Fibroblast of lung (primary cell): ENCODE measurements around the gene PTHLH. TPM values are rescaled to one million over a fixed set of nuclear protein-coding genes. Genes with fewer than 3 reads are reported as not detected.

Source experiments
- DNase-seq, 2 donors: peaks; one replicate each; pipeline versions ENCODE4 v3.0.0 to v3.0.0-alpha.2; 2010; ENCODE audit warnings: low read depth in 2 of 2
- H2AFZ ChIP-seq: 2 replicates; pipeline ENCODE4 v1.5.1; 2012; ENCODE audit warnings: low read length, control low read depth, inconsistent platforms
- H3K27ac ChIP-seq: 2 replicates; pipeline ENCODE4 v1.5.1; 2011; ENCODE audit warnings: low read length, control low read depth; ENCODE audit not compliant: insufficient read depth
- H3K27me3 ChIP-seq: 2 replicates; pipeline ENCODE4 v1.5.1; 2011; ENCODE audit warnings: mild to moderate bottlenecking, low read length; ENCODE audit not compliant: control insufficient read depth, insufficient read depth
- H3K36me3 ChIP-seq: 2 replicates; pipeline ENCODE4 v1.5.1; 2011; ENCODE audit warnings: low read length; ENCODE audit not compliant: control insufficient read depth, insufficient read depth
- H3K4me1 ChIP-seq: 2 replicates; pipeline ENCODE4 v1.5.1; 2011; ENCODE audit warnings: low read length; ENCODE audit not compliant: control insufficient read depth, insufficient read depth; ENCODE audit errors: extremely low read depth
- H3K4me2 ChIP-seq: 2 replicates; pipeline ENCODE4 v1.5.1; 2011; ENCODE audit warnings: low read length, control low read depth; ENCODE audit not compliant: insufficient read depth; ENCODE audit errors: extremely low read depth
- H3K4me3 ChIP-seq, 4 experiments: fragments of 200-600 bp in 1 of 4; sonication (generic) in 1 of 4; replicated peaks in 1 of 4; 2 replicates each; pipeline ENCODE4 v1.5.1; 2011 to 2016; ENCODE audit warnings: low read length in 4 of 4, low read depth in 3 of 4, mild to moderate bottlenecking in 3 of 4, control low read depth in 2 of 4, inconsistent platforms in 1 of 4, mixed read lengths in 1 of 4; ENCODE audit not compliant: insufficient read depth in 1 of 4; ENCODE audit errors: control extremely low read depth in 1 of 4
- H3K79me2 ChIP-seq: 2 replicates; pipeline ENCODE4 v1.5.1; 2012; ENCODE audit warnings: mild to moderate bottlenecking, low read length, inconsistent platforms; ENCODE audit not compliant: control insufficient read depth, insufficient read depth
- H3K9ac ChIP-seq: 2 replicates; pipeline ENCODE4 v1.5.1; 2011; ENCODE audit warnings: mild to moderate bottlenecking, low read length, control low read depth; ENCODE audit not compliant: insufficient read depth
- H3K9me3 ChIP-seq: 2 replicates; pipeline ENCODE4 v1.5.1; 2012; ENCODE audit warnings: low read depth, low read length; ENCODE audit not compliant: control insufficient read depth, insufficient read depth
- H4K20me1 ChIP-seq: 2 replicates; pipeline ENCODE4 v1.5.1; 2011; ENCODE audit warnings: low read length; ENCODE audit not compliant: control insufficient read depth, insufficient read depth; ENCODE audit errors: extremely low read depth
- CTCF ChIP-seq, 2 donors: IDR thresholded peaks in 1 of 2; conservative IDR thresholded peaks in 1 of 2; 1 replicate in 1 of 2; 2 replicates in 1 of 2; pipeline ENCODE4 v1.5.1; 2011 to 2012; ENCODE audit warnings: low read length in 2 of 2, control low read depth in 1 of 2, inconsistent platforms in 1 of 2, low read depth in 1 of 2, mild to moderate bottlenecking in 1 of 2
- EZH2 ChIP-seq: IDR thresholded peaks from 2 replicates; pipeline ENCODE4 v1.5.1; 2012; ENCODE audit warnings: low read length, control low read depth, mild to moderate bottlenecking; ENCODE audit errors: missing control alignments
- polyA plus RNA-seq, 2 donors: library from polyadenylated mRNA; depleted of rRNA in 1 of 2; stranded (reverse) in 1 of 2; unstranded in 1 of 2; fragments of >200 nt; gene quantifications; 2 replicates each; pipeline ENCODE4 v1.2.1, GENCODE V29; 2011 to 2012; ENCODE audit warnings: missing spikeins in 1 of 2
- total RNA-seq: library from RNA; depleted of rRNA; stranded (reverse); fragments of >200 nt; gene quantifications from 2 replicates; pipeline ENCODE4 v1.2.1, GENCODE V29; 2014

The PTHLH gene
- total and polyA plus RNA-seq, 2 donors (not counting 1 experiment from before 2014, with no cell fraction given): 1.1 to 1.8 TPM

- peak; percentile 36 to 53 for DNase-seq
- Histone ChIP-seq H3K27me3 (no peaks in the 10 kb centered on the region), H3K9me3 (no peaks in the 10 kb centered on the region), H3K4me2 (no peak overlapping the region), H3K4me1 (no peaks in the 10 kb centered on the region), H4K20me1 (no peaks in the 10 kb centered on the region), H3K9ac (no peak overlapping the region), H3K27ac (no peak overlapping the region), H3K79me2 (no peaks in the 10 kb centered on the region), H3K36me3 (no peaks in the 10 kb centered on the region), H2AFZ (no peak overlapping the region), H3K4me3 (no peak overlapping the region)
- TF ChIP-seq EZH2: no peak
- TF ChIP-seq CTCF (conservative IDR thresholded peaks at IDR 0.05 in 1 of 2, IDR thresholded peaks at IDR 0.05 in 1 of 2; ENCODE audit: low read depth in 1 of 2, low read length in 2 of 2): peak; percentile 11 to 26
Measured at GRCh38 chr12:27936196-27936595, 36.3 kb downstream of the PTHLH start.

- H3K4me2 ChIP-seq: no peak overlapping the region
- no peaks in the 10 kb centered on the region for H3K36me3 ChIP-seq
Measured at GRCh38 chr12:27934276-27934675, 38.3 kb downstream of the PTHLH start.

GRCh38 chr12:27931390-27931789, 41.1 kb downstream of the PTHLH start:
- no peak for DNase-seq

More at GRCh38 chr12:27934276-27934675, 38.3 kb downstream of the PTHLH start:
- Histone ChIP-seq H3K9me3 (no peaks in the 10 kb centered on the region), H4K20me1 (no peaks in the 10 kb centered on the region), H3K4me1 (no peaks in the 10 kb centered on the region), H3K4me3 (no peak overlapping the region), H3K27me3 (no peaks in the 10 kb centered on the region), H2AFZ (no peak overlapping the region), H3K79me2 (no peaks in the 10 kb centered on the region), H3K9ac (no peak overlapping the region), H3K27ac (no peak overlapping the region)
- no peak for DNase-seq
- TF ChIP-seq CTCF (conservative IDR thresholded peaks at IDR 0.05 in 1 of 2, IDR thresholded peaks at IDR 0.05 in 1 of 2; ENCODE audit: low read depth in 1 of 2, low read length in 2 of 2): no peak
- no peak for TF ChIP-seq EZH2

More at GRCh38 chr12:27931390-27931789, 41.1 kb downstream of the PTHLH start:
- Histone ChIP-seq H3K4me3 (no peak overlapping the region), H2AFZ (no peak overlapping the region), H3K36me3 (no peaks in the 10 kb centered on the region), H3K4me2 (no peak overlapping the region), H3K79me2 (no peaks in the 10 kb centered on the region), H3K9ac (no peak overlapping the region), H4K20me1 (no peaks in the 10 kb centered on the region), H3K4me1 (no peaks in the 10 kb centered on the region), H3K27ac (no peak overlapping the region), H3K9me3 (no peaks in the 10 kb centered on the region), H3K27me3 (no peaks in the 10 kb centered on the region)
- TF ChIP-seq CTCF (conservative IDR thresholded peaks at IDR 0.05 in 1 of 2, IDR thresholded peaks at IDR 0.05 in 1 of 2; ENCODE audit: low read depth in 1 of 2, low read length in 2 of 2) (no peak), EZH2 (no peak)
